Pons (tissue), 1 donor: ENCODE data around the gene PPP1R1C.
A peak's percentile ranks its signal among the peaks of the same experiment; 100 is the strongest.

Experiments
- DNase-seq: peaks from one replicate; pipeline ENCODE4 v3.0.0-alpha.2; 2016; ENCODE audit warnings: low spot score

Gene PPP1R1C

GRCh38 chr2:182113334-182113733 is 127.7 kb downstream of the PPP1R1C start:
- DNase-seq = no peak

GRCh38 chr2:182115258-182115657 is 129.6 kb downstream of the PPP1R1C start:
- no peak for DNase-seq

- no peak for DNase-seq
Measured at GRCh38 chr2:182116774-182117173, 131.1 kb downstream of the PPP1R1C start.

GRCh38 chr2:182117196-182117595 is 131.5 kb downstream of the PPP1R1C start:
- no peak for DNase-seq

- no peak for DNase-seq
Measured at GRCh38 chr2:182128821-182129707, 143.4 kb downstream of the PPP1R1C start.

GRCh38 chr2:182132605-182133004 is 147.0 kb downstream of the PPP1R1C start:
- DNase-seq = no peak

- no peak for DNase-seq
Measured at GRCh38 chr2:182133195-182133891, 147.7 kb downstream of the PPP1R1C start.

GRCh38 chr2:182134201-182134600 is 148.5 kb downstream of the PPP1R1C start:
- DNase-seq = no peak

- no peak for DNase-seq
Measured at GRCh38 chr2:182142062-182142461, 156.4 kb downstream of the PPP1R1C start.

GRCh38 chr2:182144041-182144775 is 158.6 kb downstream of the PPP1R1C start:
- DNase-seq = no peak

- no peak for DNase-seq
Measured at GRCh38 chr2:182144776-182145165, 159.1 kb downstream of the PPP1R1C start.

- DNase-seq = peak; percentile 12
Measured at GRCh38 chr2:182148344-182148743, 162.7 kb downstream of the PPP1R1C start.

GRCh38 chr2:182163878-182164277 is 178.2 kb downstream of the PPP1R1C start:
- no peak for DNase-seq

- DNase-seq = no peak
Measured at GRCh38 chr2:182164686-182165085, 179.0 kb downstream of the PPP1R1C start.

- no peak for DNase-seq
Measured at GRCh38 chr2:182165202-182165601, 179.5 kb downstream of the PPP1R1C start.

GRCh38 chr2:182166406-182166805 is 180.8 kb downstream of the PPP1R1C start:
- no peak for DNase-seq

GRCh38 chr2:182166841-182167240 is 181.2 kb downstream of the PPP1R1C start:
- no peak for DNase-seq
